ENCODE data around the gene C17orf113. TPM values are rescaled to one million over a fixed set of nuclear protein-coding genes. Genes with fewer than 3 reads are reported as not detected.

C17orf113 gene
- total RNA-seq, 3 donors from 2014 or later (not counting 1 experiment from before 2014, with no cell fraction given), result 0.25 to 0.28 (median 0.26) TPM

DNA sequence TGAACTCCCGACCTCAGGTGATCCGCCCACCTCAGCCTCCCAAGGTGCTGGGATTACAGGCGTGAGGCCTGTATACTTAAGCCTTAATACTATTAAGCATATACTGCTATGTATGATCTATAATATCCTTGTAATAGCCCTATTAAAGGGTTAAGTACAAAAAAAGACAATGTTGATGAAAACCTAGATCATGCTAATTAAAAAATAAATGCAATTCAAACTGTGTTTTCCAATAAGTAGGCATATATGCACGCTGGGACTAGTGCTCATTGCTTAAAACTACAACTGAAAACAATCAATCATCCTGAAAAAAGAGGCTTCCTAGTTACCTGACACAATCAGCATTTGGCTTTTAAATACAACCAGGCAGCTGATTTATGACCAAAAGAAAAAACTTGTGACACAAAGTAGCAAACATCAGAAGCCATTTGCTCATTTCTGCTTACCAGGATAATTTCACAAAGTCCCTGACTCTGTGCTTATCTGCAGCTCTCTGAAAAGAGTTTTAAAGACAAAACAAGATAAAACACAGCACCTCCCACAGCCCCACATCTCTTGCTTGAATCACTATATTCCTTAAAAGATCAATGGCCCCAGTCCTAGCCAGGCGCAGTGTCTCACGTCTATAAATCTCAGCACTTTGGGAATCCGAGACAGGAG lies 36.8 kb upstream of the C17orf113 start:
- Histone ChIP-seq H3K27me3 (ENCODE audit: control insufficient read depth, insufficient read depth, low read length) (no peaks in the 10 kb centered on the region), H3K27ac (ENCODE audit: low read length) (no peak overlapping the region), H3K36me3 (ENCODE audit: control insufficient read depth, insufficient read depth, low read length) (no peaks in the 10 kb centered on the region), H3K4me1 (ENCODE audit: control insufficient read depth, insufficient read depth, low read length) (no peaks in the 10 kb centered on the region), H3K9me3 (ENCODE audit: control insufficient read depth, insufficient read depth, low read length) (no peaks in the 10 kb centered on the region), H3K4me3 (ENCODE audit: low read length) (no peak overlapping the region)
- no peak overlapping the region for H3K4me3 Mint-ChIP-seq
- DNase-seq, result no peak
- 92% methylated on average over 4 of the region's 7 CpGs for WGBS (ENCODE audit: insufficient coverage)
- H3K9me3 Mint-ChIP-seq, result no peaks in the 10 kb centered on the region
- ATAC-seq, result no peak
- no peak overlapping the region for H3K27ac Mint-ChIP-seq
- intact Hi-C loops (cut with micrococcal nuclease), result no loop called here
- TF ChIP-seq, protein P1, sequence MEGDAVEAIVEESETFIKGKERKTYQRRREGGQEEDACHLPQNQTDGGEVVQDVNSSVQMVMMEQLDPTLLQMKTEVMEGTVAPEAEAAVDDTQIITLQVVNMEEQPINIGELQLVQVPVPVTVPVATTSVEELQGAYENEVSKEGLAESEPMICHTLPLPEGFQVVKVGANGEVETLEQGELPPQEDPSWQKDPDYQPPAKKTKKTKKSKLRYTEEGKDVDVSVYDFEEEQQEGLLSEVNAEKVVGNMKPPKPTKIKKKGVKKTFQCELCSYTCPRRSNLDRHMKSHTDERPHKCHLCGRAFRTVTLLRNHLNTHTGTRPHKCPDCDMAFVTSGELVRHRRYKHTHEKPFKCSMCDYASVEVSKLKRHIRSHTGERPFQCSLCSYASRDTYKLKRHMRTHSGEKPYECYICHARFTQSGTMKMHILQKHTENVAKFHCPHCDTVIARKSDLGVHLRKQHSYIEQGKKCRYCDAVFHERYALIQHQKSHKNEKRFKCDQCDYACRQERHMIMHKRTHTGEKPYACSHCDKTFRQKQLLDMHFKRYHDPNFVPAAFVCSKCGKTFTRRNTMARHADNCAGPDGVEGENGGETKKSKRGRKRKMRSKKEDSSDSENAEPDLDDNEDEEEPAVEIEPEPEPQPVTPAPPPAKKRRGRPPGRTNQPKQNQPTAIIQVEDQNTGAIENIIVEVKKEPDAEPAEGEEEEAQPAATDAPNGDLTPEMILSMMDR (IDR thresholded peaks at IDR 0.05), result no peak
- no peaks in the 10 kb centered on the region for H3K36me3 Mint-ChIP-seq
- H3K27me3 Mint-ChIP-seq (ENCODE audit: low read depth in 2 of 2), result peaks cover 0 to 4% of the 10 kb centered on the region in 2 donors
- H3K4me1 Mint-ChIP-seq, result no peaks in the 10 kb centered on the region

DNA sequence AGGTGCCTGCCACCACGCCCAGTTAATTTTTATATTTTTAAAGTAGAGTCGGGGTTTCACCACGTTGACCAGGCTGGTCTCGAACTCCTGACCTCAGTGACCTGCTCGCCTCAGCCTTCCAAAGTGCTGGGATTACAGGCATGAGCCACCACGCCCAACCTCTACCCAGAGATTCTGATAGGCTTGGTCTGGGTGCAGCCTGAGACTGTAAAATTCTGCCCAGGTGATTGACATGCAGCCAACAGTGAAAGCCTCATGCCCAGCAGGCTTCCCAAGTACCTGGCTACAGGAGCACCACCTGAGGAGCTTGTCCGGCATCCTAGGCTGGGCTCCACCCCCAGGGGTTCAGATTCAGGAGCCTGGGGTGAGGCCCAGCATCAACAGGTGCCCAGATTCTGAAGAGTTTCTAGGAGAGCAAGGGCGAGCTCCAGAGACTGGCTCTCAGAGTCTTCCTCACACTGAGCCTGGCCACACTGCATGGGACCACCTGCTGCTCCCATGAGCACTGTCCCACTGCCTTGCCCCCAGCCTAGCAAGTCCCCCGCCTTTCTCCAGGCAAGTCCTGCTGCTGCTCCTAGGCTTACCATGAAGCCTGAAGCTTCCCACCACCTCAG lies 31.2 kb upstream of the C17orf113 start:
- Mint-ChIP-seq H3K4me1 (no peaks in the 10 kb centered on the region), H3K27ac (no peak overlapping the region), H3K36me3 (no peaks in the 10 kb centered on the region), H3K9me3 (no peaks in the 10 kb centered on the region), H3K27me3 (ENCODE audit: low read depth in 2 of 2) (no peaks in the 10 kb centered on the region), H3K4me3 (no peak overlapping the region)
- TF ChIP-seq, protein P1 (IDR thresholded peaks at IDR 0.05), result no peak
- no peak for ATAC-seq
- Histone ChIP-seq H3K4me1 (ENCODE audit: control insufficient read depth, insufficient read depth, low read length) (no peaks in the 10 kb centered on the region), H3K27me3 (ENCODE audit: control insufficient read depth, insufficient read depth, low read length) (no peaks in the 10 kb centered on the region), H3K9me3 (ENCODE audit: control insufficient read depth, insufficient read depth, low read length) (no peaks in the 10 kb centered on the region), H3K4me3 (ENCODE audit: low read length) (no peak overlapping the region), H3K36me3 (ENCODE audit: control insufficient read depth, insufficient read depth, low read length) (no peaks in the 10 kb centered on the region), H3K27ac (ENCODE audit: low read length) (no peak overlapping the region)
- intact Hi-C loops (cut with micrococcal nuclease), result no loop called here
- 85% methylated on average over 9 of the region's 9 CpGs for WGBS (ENCODE audit: insufficient coverage)
- DNase-seq, result no peak

DNA sequence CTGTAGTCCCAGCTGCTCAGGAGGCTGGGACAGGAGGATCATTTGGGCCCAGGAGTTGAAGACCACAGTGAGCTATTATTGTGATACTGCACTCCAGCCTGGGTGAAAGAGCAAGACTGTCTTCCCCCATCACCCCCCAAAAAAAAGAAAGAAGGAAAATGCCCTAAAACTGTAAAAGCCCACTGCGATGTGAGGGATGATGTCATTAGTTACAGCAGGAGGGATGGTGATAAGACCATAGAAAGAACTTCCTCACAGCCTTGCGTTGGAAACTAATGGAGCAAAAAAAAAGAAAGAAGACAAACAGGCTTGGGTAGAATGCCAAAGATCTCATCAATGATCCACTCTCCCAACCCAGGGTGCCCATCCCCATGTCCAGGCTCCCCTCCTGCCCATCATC lies 29.1 kb upstream of the C17orf113 start:
- H3K36me3 Mint-ChIP-seq, result no peaks in the 10 kb centered on the region
- peaks cover 0 to 3% of the 10 kb centered on the region in 2 donors for H3K27me3 Mint-ChIP-seq (ENCODE audit: low read depth in 2 of 2)
- H3K36me3 ChIP-seq (ENCODE audit: control insufficient read depth, insufficient read depth, low read length), result no peaks in the 10 kb centered on the region
- H3K27ac ChIP-seq (ENCODE audit: low read length), result no peak overlapping the region
- 89% methylated on average over 2 of the region's 2 CpGs for WGBS (ENCODE audit: insufficient coverage)
- H3K4me3 Mint-ChIP-seq, result no peak overlapping the region
- H3K4me1 Mint-ChIP-seq, result no peaks in the 10 kb centered on the region
- H3K27me3 ChIP-seq (ENCODE audit: control insufficient read depth, insufficient read depth, low read length), result no peaks in the 10 kb centered on the region
- H3K4me1 ChIP-seq (ENCODE audit: control insufficient read depth, insufficient read depth, low read length), result no peaks in the 10 kb centered on the region
- H3K27ac Mint-ChIP-seq, result no peak overlapping the region
- no peaks in the 10 kb centered on the region for H3K9me3 Mint-ChIP-seq
- DNase-seq, result no peak
- no peak overlapping the region for H3K4me3 ChIP-seq (ENCODE audit: low read length)
- no peaks in the 10 kb centered on the region for H3K9me3 ChIP-seq (ENCODE audit: control insufficient read depth, insufficient read depth, low read length)
- TF ChIP-seq, protein P1 (IDR thresholded peaks at IDR 0.05), result no peak
- intact Hi-C loops (cut with micrococcal nuclease), result no loop called here
- ATAC-seq, result no peak

All from natural killer cell (primary cell).